ENCODE results near the gene TMEM44.

TMEM44 gene

GRCh38 chr3:194604837-194605236 lies 28.4 kb downstream of the TMEM44 start:
- no peak for TF ChIP-seq CTCF (IDR thresholded peaks at IDR 0.05)
- H3K4me3 ChIP-seq, result no peak overlapping the region
- H3K27ac ChIP-seq, result no peak overlapping the region
- no peak for DNase-seq (ENCODE audit: low spot score)

- H3K27ac ChIP-seq, result no peak overlapping the region
- no peak for TF ChIP-seq CTCF (IDR thresholded peaks at IDR 0.05)
- DNase-seq (ENCODE audit: low spot score), result peak; percentile 68
- H3K4me3 ChIP-seq, result no peak overlapping the region
These were observed 29.1 kb downstream of the TMEM44 start for GRCh38 chr3:194604126-194604525.

GRCh38 chr3:194602669-194603171 lies 30.5 kb downstream of the TMEM44 start:
- no peak for DNase-seq (ENCODE audit: low spot score)
- H3K4me3 ChIP-seq, result no peak overlapping the region
- TF ChIP-seq CTCF (IDR thresholded peaks at IDR 0.05), result no peak
- H3K27ac ChIP-seq, result no peak overlapping the region

GRCh38 chr3:194598771-194599557 lies 34.3 kb downstream of the TMEM44 start:
- no peak for DNase-seq (ENCODE audit: low spot score)
- TF ChIP-seq CTCF (IDR thresholded peaks at IDR 0.05), result no peak

GRCh38 chr3:194596906-194597305 lies 36.3 kb downstream of the TMEM44 start:
- DNase-seq (ENCODE audit: low spot score), result no peak

More at GRCh38 chr3:194598771-194599557, 34.3 kb downstream of the TMEM44 start:
- Histone ChIP-seq H3K27ac (no peak overlapping the region), H3K4me3 (no peak overlapping the region)

GRCh38 chr3:194592798-194593752 lies 40.1 kb downstream of the TMEM44 start:
- TF ChIP-seq CTCF (IDR thresholded peaks at IDR 0.05), result no peak
- DNase-seq (ENCODE audit: low spot score), result no peak
- Histone ChIP-seq H3K4me3 (no peak overlapping the region), H3K27ac (peak overlapping the region; percentile 49 to 74)

More at GRCh38 chr3:194596906-194597305, 36.3 kb downstream of the TMEM44 start:
- no peak overlapping the region for H3K4me3 ChIP-seq
- H3K27ac ChIP-seq, result no peak overlapping the region
- TF ChIP-seq CTCF (IDR thresholded peaks at IDR 0.05), result no peak
